H1 (cell line): ENCODE results near the gene SNX19.

Experiments
- ATF3 ChIP-seq: IDR thresholded peaks from 2 replicates; pipeline ENCODE4 v1.6.1; 2011; ENCODE audit warnings: low read depth, mild to moderate bottlenecking, low read length; ENCODE audit not compliant: insufficient read depth
- CEBPB ChIP-seq: IDR thresholded peaks from 2 replicates; pipeline ENCODE4 v1.6.1; 2012; ENCODE audit warnings: low read depth, low read length
- CTCF ChIP-seq, 3 experiments: IDR thresholded peaks; 1 replicate in 2 of 3; 2 replicates in 1 of 3; pipeline versions ENCODE4 v1.5.1 to v1.6.1; 2011; ENCODE audit warnings: low read length in 3 of 3, mild to moderate bottlenecking in 3 of 3, inconsistent platforms in 2 of 3, low read depth in 1 of 3, moderate library complexity in 1 of 3; ENCODE audit not compliant: insufficient read depth in 1 of 3; ENCODE audit errors: control extremely low read depth in 1 of 3
- EZH2 ChIP-seq: fragments of 200-600 bp; sonication (generic); IDR thresholded peaks from 2 replicates; pipeline ENCODE4 v1.7.1; 2012; ENCODE audit warnings: low read depth, mild to moderate bottlenecking, moderate library complexity, low read length, inconsistent platforms; ENCODE audit not compliant: severe bottlenecking
- GTF2F1 ChIP-seq: IDR thresholded peaks from 2 replicates; pipeline ENCODE4 v1.6.1; 2012; ENCODE audit warnings: low read depth, low read length, improper control_type of control experiment, borderline replicate concordance
- KDM4A ChIP-seq: IDR thresholded peaks from one replicate; pipeline ENCODE4 v1.7.1; 2012; ENCODE audit warnings: low read depth, mild to moderate bottlenecking, moderate library complexity, low read length, inconsistent platforms; ENCODE audit not compliant: severe bottlenecking
- POLR2AphosphoS5 ChIP-seq: IDR thresholded peaks from 2 replicates; pipeline ENCODE4 v1.6.1; 2011; ENCODE audit warnings: low read depth, low read length
- SUZ12 ChIP-seq: fragments of 200-600 bp; sonication (generic); IDR thresholded peaks from 2 replicates; pipeline ENCODE4 v1.6.1; 2012; ENCODE audit warnings: mild to moderate bottlenecking, inconsistent platforms, low read length, moderate library complexity, mixed read lengths
- TAF1 ChIP-seq: IDR thresholded peaks from 2 replicates; pipeline ENCODE4 v1.6.1; 2011; ENCODE audit warnings: mild to moderate bottlenecking, low read depth, low read length

GRCh38 chr11:130827451-130828377, 88.6 kb downstream of the SNX19 start:
- TF ChIP-seq EZH2 (no peak), POLR2AphosphoS5 (no peak), CTCF (IDR thresholded peaks at IDR 0.05; ENCODE audit: control extremely low read depth in 1 of 3, insufficient read depth in 1 of 3, low read depth in 1 of 3, low read length in 3 of 3) (peak; percentile 73 to 85 (median 79)), TAF1 (no peak), SUZ12 (no peak), CEBPB (no peak), GTF2F1 (no peak), KDM4A (no peak), ATF3 (peak; percentile 44; the same call in 1 of the 2 replicates)
